OCI-LY7 (cell line): ENCODE results near the gene GABPB1. TPM values are rescaled to one million over a fixed set of nuclear protein-coding genes. Genes with fewer than 3 reads are reported as not detected.

Experiments
- BruUV-seq: library from RNA; stranded (reverse); fragments of 400-500 nt; replicated peaks from 2 replicates; lab custom pipeline; 2021; lab: Mats Ljungman, UMichigan
- CTCF ChIA-PET: fragments of 300-600 bp; sonication (Branson Sonifier 250); formaldehyde crosslinking; loops from one replicate; lab custom pipeline; 2022; ENCODE audit warnings: antibody characterized with exemption; ENCODE audit not compliant: unreplicated experiment; lab: Charles Lee
- POLR2A ChIA-PET: fragments of 300-600 bp; sonication (Branson Sonifier 250); formaldehyde crosslinking; loops from one replicate; lab custom pipeline; 2022; ENCODE audit warnings: antibody characterized with exemption; lab: Charles Lee
- DNase-seq: peaks from one replicate; pipeline ENCODE4 v3.0.0-alpha.2; 2015; ENCODE audit warnings: low spot score
- H2AFZ ChIP-seq: fragments of 200-600 bp; sonication (generic), shearing (Covaris generic); 2 replicates; pipeline ENCODE4 v1.6.1; 2014; ENCODE audit warnings: mild to moderate bottlenecking, antibody characterized with exemption, low read length, moderate library complexity
- H3K27ac ChIP-seq: fragments of 200-600 bp; sonication (generic); 2 replicates; pipeline ENCODE4 v1.5.1; 2014; ENCODE audit warnings: mixed run types, low read depth, mild to moderate bottlenecking, moderate library complexity, low read length, inconsistent platforms; ENCODE audit not compliant: poor library complexity, severe bottlenecking
- H3K36me3 ChIP-seq: fragments of 200-600 bp; sonication (generic); 2 replicates; pipeline ENCODE4 v1.6.1; 2014; ENCODE audit warnings: mild to moderate bottlenecking, antibody characterized with exemption, low read length, moderate library complexity, mixed read lengths; ENCODE audit not compliant: insufficient read depth
- H3K4me1 ChIP-seq: fragments of 200-600 bp; sonication (generic); 2 replicates; pipeline ENCODE4 v1.5.1; 2014; ENCODE audit warnings: mild to moderate bottlenecking, low read length; ENCODE audit not compliant: insufficient read depth, poor library complexity, severe bottlenecking
- H3K4me2 ChIP-seq: fragments of 200-600 bp; sonication (generic); 2 replicates; pipeline ENCODE4 v1.6.1; 2014; ENCODE audit warnings: mild to moderate bottlenecking, low read length
- H3K4me3 ChIP-seq: fragments of 200-600 bp; sonication (generic); 2 replicates; pipeline ENCODE4 v1.5.1; 2014; ENCODE audit warnings: mild to moderate bottlenecking, low read depth, low read length; ENCODE audit not compliant: poor library complexity, severe bottlenecking
- H3K79me2 ChIP-seq: fragments of 200-600 bp; sonication (generic); 2 replicates; pipeline ENCODE4 v1.6.1; 2016; ENCODE audit warnings: low read depth, mild to moderate bottlenecking, low read length, moderate library complexity, mixed read lengths; ENCODE audit not compliant: insufficient read depth
- H3K9me2 ChIP-seq: fragments of 200-600 bp; sonication (generic); 2 replicates; pipeline ENCODE4 v1.6.1; 2016; ENCODE audit warnings: mild to moderate bottlenecking, low read length, mixed read lengths; ENCODE audit not compliant: insufficient read depth
- H3K9me3 ChIP-seq: fragments of 200-600 bp; sonication (generic); 2 replicates; pipeline ENCODE4 v1.6.1; 2014; ENCODE audit warnings: mild to moderate bottlenecking, mixed run types, low read length, mixed read lengths
- H4K20me1 ChIP-seq: fragments of 200-600 bp; sonication (generic); 2 replicates; pipeline ENCODE4 v1.6.1; 2014; ENCODE audit warnings: mild to moderate bottlenecking, antibody characterized with exemption, low read length, moderate library complexity, mixed read lengths; ENCODE audit not compliant: insufficient read depth
- EZH2phosphoT487 ChIP-seq: fragments of 200-600 bp; sonication (generic); IDR thresholded peaks from 2 replicates; pipeline ENCODE4 v1.6.1; 2018; ENCODE audit warnings: low read depth, borderline replicate concordance, mild to moderate bottlenecking, mixed run types, antibody characterized with exemption, low read length, moderate library complexity, mixed read lengths
- intact Hi-C: fragments of 100-400 bp; cut with micrococcal nuclease; formaldehyde crosslinking; loops from one replicate; pipeline ENCODE4 v1.10.0; 2022; ENCODE audit not compliant: unreplicated experiment
- total RNA-seq, 2 experiments: library from RNA; depleted of rRNA in 1 of 2; stranded (reverse); fragments of >200 nt in 1 of 2; shearing (Covaris generic) in 1 of 2; gene quantifications; 2 replicates each; pipeline ENCODE4 v1.2.3, GENCODE V29; 2014 to 2022
- TF ChIP-seq, protein P1 (sequence below): fragments of 200-600 bp; sonication (generic); conservative IDR thresholded peaks from 2 replicates; pipeline ENCODE4 v1.5.1; 2014; ENCODE audit warnings: mild to moderate bottlenecking, antibody characterized with exemption, low read length, moderate library complexity, mixed read lengths

GABPB1 gene
- total RNA-seq, 2 experiments from 2014 or later: 32.6 to 53.3 TPM

DNA sequence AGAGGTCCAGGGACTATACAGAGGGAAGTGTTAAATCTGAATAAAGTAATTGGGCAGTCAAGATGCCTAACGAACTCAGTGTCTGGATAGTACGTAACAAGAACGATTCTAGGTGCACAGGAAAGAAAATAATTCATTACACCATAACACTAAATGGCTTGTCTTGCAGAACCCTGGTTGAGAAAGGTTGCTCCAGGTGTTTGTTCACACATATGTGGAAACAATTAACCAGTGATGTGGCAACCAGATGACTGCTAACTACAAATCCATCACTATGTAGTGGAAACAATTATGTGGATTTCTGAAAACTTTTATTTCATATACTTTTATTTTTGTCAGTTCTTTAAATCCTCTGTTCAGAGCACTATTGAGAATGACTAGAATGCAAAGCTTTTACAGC, 79.1 kb downstream of the GABPB1 start:
- H3K36me3 ChIP-seq: no peaks in the 10 kb centered on the region; the same call in 1 of the 2 replicates
- H3K4me2 ChIP-seq: no peak overlapping the region
- no peak for DNase-seq
- H3K4me1 ChIP-seq: no peaks in the 10 kb centered on the region
- CTCF ChIA-PET: no interaction called here
- no peak overlapping the region for H3K27ac ChIP-seq
- H4K20me1 ChIP-seq: no peaks in the 10 kb centered on the region
- H3K4me3 ChIP-seq: no peak overlapping the region
- H2AFZ ChIP-seq: no peak overlapping the region
- no peak for TF ChIP-seq EZH2phosphoT487
- TF ChIP-seq, protein P1, sequence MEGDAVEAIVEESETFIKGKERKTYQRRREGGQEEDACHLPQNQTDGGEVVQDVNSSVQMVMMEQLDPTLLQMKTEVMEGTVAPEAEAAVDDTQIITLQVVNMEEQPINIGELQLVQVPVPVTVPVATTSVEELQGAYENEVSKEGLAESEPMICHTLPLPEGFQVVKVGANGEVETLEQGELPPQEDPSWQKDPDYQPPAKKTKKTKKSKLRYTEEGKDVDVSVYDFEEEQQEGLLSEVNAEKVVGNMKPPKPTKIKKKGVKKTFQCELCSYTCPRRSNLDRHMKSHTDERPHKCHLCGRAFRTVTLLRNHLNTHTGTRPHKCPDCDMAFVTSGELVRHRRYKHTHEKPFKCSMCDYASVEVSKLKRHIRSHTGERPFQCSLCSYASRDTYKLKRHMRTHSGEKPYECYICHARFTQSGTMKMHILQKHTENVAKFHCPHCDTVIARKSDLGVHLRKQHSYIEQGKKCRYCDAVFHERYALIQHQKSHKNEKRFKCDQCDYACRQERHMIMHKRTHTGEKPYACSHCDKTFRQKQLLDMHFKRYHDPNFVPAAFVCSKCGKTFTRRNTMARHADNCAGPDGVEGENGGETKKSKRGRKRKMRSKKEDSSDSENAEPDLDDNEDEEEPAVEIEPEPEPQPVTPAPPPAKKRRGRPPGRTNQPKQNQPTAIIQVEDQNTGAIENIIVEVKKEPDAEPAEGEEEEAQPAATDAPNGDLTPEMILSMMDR: no peak
- POLR2A ChIA-PET: no interaction called here
- H3K9me3 ChIP-seq: no peaks in the 10 kb centered on the region
- H3K9me2 ChIP-seq: no peaks in the 10 kb centered on the region
- no TSS peak for BruUV-seq
- no peaks in the 10 kb centered on the region for H3K79me2 ChIP-seq
- intact Hi-C loops: no loop called here

DNA sequence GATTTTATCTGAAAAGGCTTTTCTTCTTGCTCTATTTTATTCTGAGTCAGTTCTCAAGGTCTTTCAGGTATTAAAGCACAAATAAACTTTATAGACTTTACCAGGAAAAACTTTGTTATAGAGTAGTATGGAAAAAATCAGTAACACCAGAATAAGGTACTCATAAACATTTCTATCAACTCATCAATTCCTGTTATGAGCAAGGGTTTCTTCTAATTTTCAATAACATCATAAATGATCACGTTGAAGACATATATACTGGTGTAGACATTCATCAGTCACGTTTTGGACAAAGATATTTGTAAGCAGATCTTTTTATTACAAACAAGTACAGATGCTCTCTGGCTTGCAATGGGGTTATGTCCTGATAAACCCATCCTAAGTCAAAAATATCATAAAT, 79.9 kb downstream of the GABPB1 start:
- H3K36me3 ChIP-seq: no peaks in the 10 kb centered on the region; the same call in 1 of the 2 replicates
- H3K4me1 ChIP-seq: no peaks in the 10 kb centered on the region
- no peaks in the 10 kb centered on the region for H3K9me2 ChIP-seq
- H3K9me3 ChIP-seq: no peaks in the 10 kb centered on the region
- no peak overlapping the region for H3K4me2 ChIP-seq
- no peak overlapping the region for H3K4me3 ChIP-seq
- no peak for DNase-seq
- intact Hi-C loops: no loop called here
- no peaks in the 10 kb centered on the region for H3K79me2 ChIP-seq
- H2AFZ ChIP-seq: no peak overlapping the region
- ChIA-PET CTCF (no interaction called here), POLR2A (no interaction called here)
- no peaks in the 10 kb centered on the region for H4K20me1 ChIP-seq
- TF ChIP-seq, protein P1: no peak
- TF ChIP-seq EZH2phosphoT487: no peak
- no peak overlapping the region for H3K27ac ChIP-seq
- no TSS peak for BruUV-seq

DNA sequence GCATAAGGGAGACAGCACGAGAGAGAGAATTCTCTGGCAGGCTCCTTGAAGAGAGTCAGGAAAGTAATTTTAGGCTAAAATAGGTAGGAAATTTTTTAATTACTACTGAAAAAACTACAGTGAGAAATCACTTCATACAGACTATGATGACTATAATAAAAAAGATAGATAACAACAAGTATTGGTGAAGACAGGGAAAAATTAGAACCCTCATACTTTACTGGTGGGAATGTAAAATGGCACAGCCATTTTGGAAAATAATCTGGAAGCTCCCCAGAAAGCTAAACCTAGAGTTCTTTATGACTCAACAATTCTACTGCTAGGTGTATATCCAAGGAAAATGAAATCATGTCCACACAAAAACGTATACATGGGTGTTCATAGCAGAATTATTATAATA, 87.4 kb downstream of the GABPB1 start:
- BruUV-seq: no TSS peak
- no peaks in the 10 kb centered on the region for H3K9me3 ChIP-seq
- no peak overlapping the region for H2AFZ ChIP-seq
- intact Hi-C loops: no loop called here
- H3K4me2 ChIP-seq: no peak overlapping the region
- no peak overlapping the region for H3K27ac ChIP-seq
- ChIA-PET CTCF (no interaction called here), POLR2A (no interaction called here)
- no peaks in the 10 kb centered on the region for H3K79me2 ChIP-seq
- H3K9me2 ChIP-seq: no peaks in the 10 kb centered on the region
- no peak overlapping the region for H3K4me3 ChIP-seq
- H4K20me1 ChIP-seq: no peaks in the 10 kb centered on the region
- H3K36me3 ChIP-seq: no peaks in the 10 kb centered on the region
- TF ChIP-seq, protein P1: no peak
- TF ChIP-seq EZH2phosphoT487: no peak
- no peak for DNase-seq
- H3K4me1 ChIP-seq: no peaks in the 10 kb centered on the region
